COLO668 (cell line): ENCODE measurements around the gene B4GALT2.

Experiments used
- DNase-seq: peaks from one replicate; lab custom pipeline; 2025; ENCODE audit not compliant: unreplicated experiment; lab: John Stamatoyannopoulos, UW

B4GALT2 gene

GRCh38 chr1:43946236-43947060 lies 32.6 kb upstream of the B4GALT2 start, which contains the start of gene IPO13:
TSS of gene IPO13 (plus strand) at chr1:43946950. CDS start at chr1:43947601, 651 bp downstream.
- peak; percentile 100 for DNase-seq

- peak; percentile 57 for DNase-seq
Observed at GRCh38 chr1:43947061-43947873, 31.7 kb upstream of the B4GALT2 start.

DNA sequence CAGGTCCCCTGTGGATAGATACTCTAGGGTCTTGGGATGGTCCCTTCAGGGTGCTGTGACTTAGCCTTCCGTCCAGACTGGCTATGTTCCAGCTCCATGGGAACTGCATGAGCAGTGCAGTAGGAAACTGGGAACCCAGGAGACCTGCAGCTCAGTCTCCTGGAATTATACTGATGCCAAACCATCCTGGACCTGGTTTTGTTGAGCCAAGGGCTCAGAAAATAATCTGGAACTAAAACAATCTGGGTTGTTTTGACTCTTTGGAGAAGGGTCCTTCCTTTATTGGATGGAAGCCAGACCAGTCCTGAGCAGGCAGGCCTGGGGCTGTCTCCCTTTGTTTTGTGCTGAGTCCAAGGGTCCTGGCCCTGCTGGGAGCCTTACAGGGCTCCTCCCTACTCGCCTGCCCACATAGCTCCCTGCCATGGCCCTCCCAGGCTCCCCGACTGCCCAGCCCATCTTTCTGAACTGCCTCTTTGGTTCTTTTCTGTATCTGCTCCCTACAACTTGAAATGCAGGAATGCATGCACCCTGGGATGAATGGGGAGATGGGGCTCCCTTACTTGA lies 31.1 kb upstream of the B4GALT2 start:
- DNase-seq, result no peak

- peak; percentile 30 for DNase-seq
Observed at GRCh38 chr1:43949678-43950077, 29.3 kb upstream of the B4GALT2 start.

DNA sequence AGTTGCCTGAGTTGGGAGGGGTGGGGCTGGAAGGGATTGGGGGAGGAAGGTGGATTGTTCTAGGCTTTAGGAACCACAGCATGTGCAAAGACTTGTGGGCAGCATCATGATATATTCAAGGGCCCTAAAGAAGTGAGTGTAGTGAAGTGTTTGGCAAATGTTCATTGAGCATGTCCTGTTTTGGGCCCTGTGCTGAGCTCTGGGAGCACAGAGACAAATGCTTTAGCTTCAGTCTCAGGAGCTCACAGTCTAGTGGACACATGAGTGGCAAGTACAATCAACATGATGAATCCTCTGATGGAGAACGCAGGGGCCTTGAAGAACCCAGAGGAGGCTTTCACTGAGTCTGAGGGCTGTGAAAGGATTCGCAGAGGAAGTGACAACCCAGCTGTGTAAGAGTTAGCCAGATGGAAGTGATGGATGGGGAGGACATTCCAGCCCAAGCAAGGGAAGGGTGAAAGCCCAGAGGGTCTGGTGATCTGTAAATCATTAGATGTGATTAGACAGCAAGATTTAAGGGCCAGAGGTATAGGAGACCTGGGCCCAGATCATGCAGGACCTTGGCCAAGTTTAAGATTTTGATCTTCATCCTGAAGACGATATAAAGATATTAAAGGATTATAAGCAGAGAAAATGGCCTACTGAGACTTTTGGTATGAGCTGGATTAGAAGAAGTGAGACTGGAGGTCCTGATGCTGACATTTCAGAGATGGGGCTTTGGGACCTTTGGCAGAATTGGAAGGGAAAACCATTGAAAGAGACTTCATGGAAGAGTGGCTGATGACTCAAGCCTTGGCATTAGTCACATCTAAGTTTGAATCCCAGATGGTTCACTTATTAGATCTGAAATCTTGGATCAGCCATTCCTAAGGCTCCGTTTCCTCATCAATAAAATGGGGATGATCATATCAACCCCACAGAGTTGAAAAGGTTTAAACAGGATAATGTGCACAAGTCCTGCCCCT lies 27.7 kb upstream of the B4GALT2 start:
- DNase-seq, result no peak

- DNase-seq, result no peak
Observed at GRCh38 chr1:43952731-43953346, 26.2 kb upstream of the B4GALT2 start.

- DNase-seq, result no peak
Observed at GRCh38 chr1:43953361-43953760, 25.6 kb upstream of the B4GALT2 start.

DNA sequence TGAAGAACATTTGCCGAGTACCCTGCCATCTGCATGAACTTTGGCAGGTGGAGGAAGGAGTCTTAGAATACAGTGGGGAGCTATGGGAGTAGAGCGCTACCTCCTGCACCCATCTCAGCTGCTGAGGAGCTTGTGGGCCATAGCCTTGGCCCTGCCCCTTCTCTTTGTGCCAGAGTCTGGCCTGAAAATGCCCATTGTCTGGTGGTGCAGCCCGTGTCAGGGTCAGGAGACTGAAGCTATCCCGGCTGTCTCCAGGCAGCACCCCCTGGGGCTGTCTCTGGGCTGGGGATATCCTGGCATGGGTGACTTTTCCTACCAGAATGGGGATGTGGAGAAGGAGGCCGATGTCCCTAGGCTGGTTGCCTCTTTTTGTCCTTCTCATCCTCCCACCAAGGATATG lies 25.0 kb upstream of the B4GALT2 start:
- no peak for DNase-seq

- DNase-seq, result no peak
Observed at GRCh38 chr1:43956234-43956633, 22.8 kb upstream of the B4GALT2 start.

DNA sequence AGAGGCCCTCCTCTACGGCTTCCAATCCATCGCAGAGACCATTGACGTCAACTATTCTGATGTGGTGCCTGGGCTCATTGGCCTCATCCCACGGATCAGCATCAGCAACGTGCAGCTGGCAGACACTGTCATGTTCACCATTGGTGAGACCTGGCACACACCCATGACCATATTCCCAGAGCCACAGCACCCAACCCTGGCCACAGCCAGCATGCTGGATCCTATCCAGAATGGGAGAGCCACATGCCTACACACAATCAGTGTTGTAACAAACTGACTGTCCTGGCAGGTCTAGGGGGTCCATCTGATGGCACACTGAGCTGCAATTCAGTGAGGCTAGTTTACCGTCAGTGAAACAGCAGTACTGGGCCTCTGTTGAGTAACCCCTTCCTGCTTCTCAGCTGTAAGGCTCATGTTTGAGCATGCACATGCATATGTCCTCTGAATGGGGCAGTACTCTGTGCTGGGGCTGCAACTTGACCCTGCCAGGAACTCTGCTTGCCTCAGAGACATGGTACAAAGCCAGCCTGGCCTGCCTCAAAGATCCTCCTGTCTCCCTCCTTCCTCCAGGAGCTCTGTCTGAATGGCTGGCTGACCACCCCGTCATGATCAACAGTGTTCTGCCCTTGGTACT lies 21.5 kb upstream of the B4GALT2 start:
- no peak for DNase-seq

GRCh38 chr1:43958351-43959255 lies 20.4 kb upstream of the B4GALT2 start:
- DNase-seq, result no peak

GRCh38 chr1:43960798-43961197 lies 18.2 kb upstream of the B4GALT2 start:
- no peak for DNase-seq

DNA sequence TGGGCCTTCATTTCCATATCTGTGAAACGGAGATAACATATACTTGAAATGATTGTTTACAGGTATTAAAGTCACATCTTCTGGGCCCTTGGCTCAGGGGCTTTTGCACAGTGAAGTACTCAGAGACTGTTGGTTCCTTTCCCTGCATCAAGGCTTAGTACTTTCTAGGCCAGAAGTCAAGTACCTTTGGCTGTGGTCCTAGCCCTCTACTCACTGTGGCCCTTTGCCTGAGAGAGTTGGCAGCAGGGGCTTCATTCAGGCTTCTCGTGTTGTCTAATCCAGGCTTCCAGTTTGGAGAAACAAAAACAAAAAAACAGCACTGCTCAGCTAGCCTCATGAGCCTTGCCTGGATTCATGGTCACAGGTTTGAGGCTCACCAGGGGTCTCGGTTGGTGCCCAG lies 17.3 kb upstream of the B4GALT2 start:
- DNase-seq, result no peak

GRCh38 chr1:43962324-43962723 lies 16.7 kb upstream of the B4GALT2 start:
- DNase-seq, result no peak

GRCh38 chr1:43963006-43963405 lies 16.0 kb upstream of the B4GALT2 start:
- DNase-seq, result no peak

DNA sequence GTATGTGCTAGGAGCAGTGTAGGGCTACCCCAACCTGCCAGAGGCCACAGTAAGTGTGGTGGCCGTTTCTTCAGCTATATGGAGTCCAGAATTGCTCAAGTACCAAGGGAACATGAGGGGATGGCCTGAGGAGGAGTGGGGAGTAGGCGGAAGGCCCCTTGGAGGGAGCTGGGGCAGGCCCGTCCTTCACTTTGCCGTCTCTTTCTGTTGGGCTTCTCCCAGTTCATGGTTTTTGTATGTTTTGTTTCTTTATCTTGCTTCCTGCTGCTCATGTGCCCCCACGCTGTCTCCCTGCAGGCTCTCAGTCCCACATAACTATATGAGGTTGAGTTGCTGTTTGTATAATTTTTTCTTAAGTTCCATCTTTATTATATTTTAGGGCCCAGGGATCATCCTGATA lies 15.1 kb upstream of the B4GALT2 start:
- no peak for DNase-seq

DNA sequence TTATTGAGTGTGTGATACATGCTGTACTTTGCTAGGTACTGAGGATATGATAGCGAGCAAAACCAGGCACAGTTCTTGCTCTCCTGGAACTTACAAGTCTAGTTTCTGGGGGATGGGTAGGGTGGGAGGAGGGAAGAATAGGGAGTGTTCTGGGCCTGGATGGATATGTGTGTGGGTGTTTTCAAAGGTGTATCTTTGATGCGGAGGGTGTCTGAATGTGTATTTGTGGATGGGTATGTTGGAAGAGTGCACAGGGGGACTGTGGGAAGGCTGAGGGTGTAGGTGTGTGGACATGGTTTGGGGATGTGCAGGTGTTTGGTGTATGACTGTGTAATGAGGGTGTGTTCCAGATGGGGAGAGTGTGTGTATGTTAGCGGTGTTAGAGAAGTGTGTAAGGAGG lies 13.7 kb upstream of the B4GALT2 start:
- no peak for DNase-seq

- no peak for DNase-seq
Observed at GRCh38 chr1:43968348-43968948, 10.6 kb upstream of the B4GALT2 start.
